ENCODE measurements around the gene VPS26C. TPM values are rescaled to one million over a fixed set of nuclear protein-coding genes. Genes with fewer than 3 reads are reported as not detected.
A peak's percentile ranks its signal among the peaks of the same experiment; 100 is the strongest.

Gene VPS26C
- total and polyA plus RNA-seq, 4 experiments from 2014 or later = 76.0 to 105 (median 80.8) TPM

DNA sequence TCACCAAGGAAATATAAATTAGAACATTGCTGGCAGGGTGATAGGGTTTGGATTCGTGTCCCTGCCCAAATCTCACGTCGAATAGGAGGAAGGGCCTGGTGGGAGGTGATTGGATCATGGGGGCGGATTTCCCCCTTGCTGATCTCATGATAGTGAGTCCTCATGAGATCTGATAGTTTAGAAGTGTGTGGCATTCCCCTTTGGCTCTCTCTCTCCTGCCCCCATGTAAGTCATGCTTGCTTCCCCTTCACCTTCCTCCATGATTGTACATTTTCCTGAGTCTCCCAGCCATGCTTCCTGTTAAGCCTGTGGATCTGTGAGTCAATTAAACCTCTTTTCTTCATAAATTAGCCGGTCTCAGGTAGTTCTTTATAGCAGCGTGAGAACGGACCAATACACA, 60.6 kb downstream of the VPS26C start:
- no peak overlapping the region for H3K27ac ChIP-seq (ENCODE audit: low read depth, low read length)

DNA sequence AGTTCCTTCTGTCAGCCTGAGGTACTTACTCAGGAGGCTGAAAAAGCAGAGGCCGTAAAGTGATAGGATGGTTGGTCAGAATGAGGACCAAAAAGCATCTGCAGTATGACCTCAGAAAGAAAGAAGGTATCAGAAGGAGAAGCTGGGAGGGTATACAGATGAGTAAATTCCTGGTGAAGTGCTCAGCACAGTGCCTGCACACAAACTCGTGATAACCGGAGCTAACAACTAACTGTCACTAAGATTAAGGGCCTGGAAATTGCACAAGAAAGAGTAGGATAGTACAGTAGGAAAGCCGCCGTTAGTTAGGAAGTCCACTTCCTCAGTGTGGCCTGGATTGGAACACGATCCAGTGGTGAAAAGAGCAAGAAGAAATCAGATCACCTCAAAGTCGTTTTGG, 62.6 kb downstream of the VPS26C start:
- H3K9me3 ChIP-seq (ENCODE audit: control insufficient read depth in 1 of 2, low read length in 2 of 2) = no peaks in the 10 kb centered on the region
- intact Hi-C loops (cut with micrococcal nuclease) = no loop called here
- H3K4me1 Mint-ChIP-seq = peaks cover 2 to 11% (median 10%) of the 10 kb centered on the region in 4 donors
- H3K27me3 ChIP-seq (ENCODE audit: insufficient read depth, low read length) = no peaks in the 10 kb centered on the region
- H3K27me3 Mint-ChIP-seq = no peaks in the 10 kb centered on the region
- H3K36me3 ChIP-seq (ENCODE audit: insufficient read depth, low read length) = peaks cover 20% of the 10 kb centered on the region
- H3K4me3 ChIP-seq (ENCODE audit: low read length in 2 of 2) = no peak overlapping the region
- H3K4me3 Mint-ChIP-seq = no peak overlapping the region
- H3K4me1 ChIP-seq (ENCODE audit: insufficient read depth, low read length) = peaks cover 6% of the 10 kb centered on the region
- H3K27ac Mint-ChIP-seq = no peak overlapping the region
- peaks cover 0 to 2% (median 0%) of the 10 kb centered on the region in 8 donors for H3K9me3 Mint-ChIP-seq
- peaks cover 39 to 40% of the 10 kb centered on the region in 2 donors for H3K36me3 Mint-ChIP-seq
- H3K27ac ChIP-seq (ENCODE audit: low read depth, low read length) = no peak overlapping the region
- ChIA-PET CTCF (ENCODE audit: partially characterized antibody) (no interaction called here), POLR2A (ENCODE audit: partially characterized antibody) (no interaction called here)
- DNase-seq = no peak

More for the DNA sequence above, 60.6 kb downstream of the VPS26C start:
- H3K27ac Mint-ChIP-seq = no peak overlapping the region
- no peak overlapping the region for H3K4me3 Mint-ChIP-seq
- Histone ChIP-seq H3K36me3 (ENCODE audit: insufficient read depth, low read length) (peaks cover 8% of the 10 kb centered on the region), H3K4me1 (ENCODE audit: insufficient read depth, low read length) (peaks cover 6% of the 10 kb centered on the region), H3K9me3 (ENCODE audit: control insufficient read depth in 1 of 2, low read length in 2 of 2) (no peaks in the 10 kb centered on the region), H3K4me3 (ENCODE audit: low read length in 2 of 2) (no peak overlapping the region), H3K27me3 (ENCODE audit: insufficient read depth, low read length) (no peaks in the 10 kb centered on the region)
- H3K36me3 Mint-ChIP-seq = peaks cover 23 to 26% of the 10 kb centered on the region in 2 donors
- ChIA-PET CTCF (ENCODE audit: partially characterized antibody) (no interaction called here), POLR2A (ENCODE audit: partially characterized antibody) (no interaction called here)
- intact Hi-C loops (cut with micrococcal nuclease) = no loop called here
- H3K4me1 Mint-ChIP-seq = peaks cover 2 to 11% (median 10%) of the 10 kb centered on the region in 4 donors
- no peak for DNase-seq
- peaks cover 0 to 11% (median under 1%) of the 10 kb centered on the region in 8 donors for H3K9me3 Mint-ChIP-seq
- H3K27me3 Mint-ChIP-seq = no peaks in the 10 kb centered on the region

DNA sequence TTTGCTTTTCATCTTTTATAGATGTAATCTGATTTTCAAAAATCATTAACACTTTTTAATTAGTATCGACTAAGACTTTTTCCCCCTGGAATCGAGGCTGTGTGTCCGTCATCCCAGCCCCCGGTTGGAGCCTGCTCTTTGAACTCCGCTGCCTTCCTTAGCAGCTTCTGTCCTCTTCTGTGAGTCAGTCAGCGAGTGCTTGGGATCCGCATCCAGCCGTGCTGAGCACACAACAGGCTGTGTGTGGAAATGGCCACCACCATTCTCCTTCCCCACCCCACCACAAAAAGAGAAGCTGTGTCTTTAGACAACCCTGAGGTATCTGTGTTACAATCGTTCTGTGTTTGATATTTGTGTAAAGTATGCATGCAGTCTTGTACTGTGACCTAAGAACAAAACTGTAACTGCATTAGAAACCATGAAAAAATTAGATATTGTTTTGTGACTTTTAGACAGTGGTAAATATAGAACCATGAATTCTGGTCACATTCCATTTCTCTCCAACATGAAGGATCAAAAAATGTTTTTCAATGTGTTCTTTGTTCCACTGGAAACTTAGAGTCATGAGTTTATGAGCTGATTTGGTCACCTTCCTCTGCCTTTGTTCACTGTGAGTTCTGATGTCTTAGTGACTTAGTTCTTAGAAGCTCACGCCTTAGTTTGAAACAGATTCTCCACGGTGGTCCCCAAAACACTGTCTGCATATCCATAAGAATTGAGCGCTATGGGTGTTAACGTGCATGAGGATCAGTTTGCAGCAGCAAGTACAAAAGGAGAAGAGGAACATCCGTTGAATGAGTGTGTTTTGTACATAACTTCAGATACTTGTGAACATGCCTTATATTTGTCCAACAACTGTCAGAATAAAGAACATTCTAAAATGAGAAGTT, 64.7 kb downstream of the VPS26C start:
- POLR2A ChIA-PET (ENCODE audit: partially characterized antibody) = no interaction called here
- intact Hi-C loops (cut with micrococcal nuclease) = no loop called here
- no peak overlapping the region for H3K4me3 ChIP-seq (ENCODE audit: low read length in 2 of 2)
- H3K36me3 ChIP-seq (ENCODE audit: insufficient read depth, low read length) = peaks cover 26% of the 10 kb centered on the region
- H3K27me3 ChIP-seq (ENCODE audit: insufficient read depth, low read length) = no peaks in the 10 kb centered on the region
- no peaks in the 10 kb centered on the region for H3K4me1 ChIP-seq (ENCODE audit: insufficient read depth, low read length)
- peaks cover 55% of the 10 kb centered on the region in 2 donors for H3K36me3 Mint-ChIP-seq
- CTCF ChIA-PET (ENCODE audit: partially characterized antibody) = no interaction called here
- H3K27ac ChIP-seq (ENCODE audit: low read depth, low read length) = no peak overlapping the region
- peaks cover 0 to 2% (median 0%) of the 10 kb centered on the region in 8 donors for H3K9me3 Mint-ChIP-seq
- H3K4me1 Mint-ChIP-seq = peaks cover 0 to 3% (median 1%) of the 10 kb centered on the region in 4 donors
- no peak overlapping the region for H3K4me3 Mint-ChIP-seq
- no peaks in the 10 kb centered on the region for H3K9me3 ChIP-seq (ENCODE audit: control insufficient read depth in 1 of 2, low read length in 2 of 2)
- DNase-seq = no peak
- H3K27ac Mint-ChIP-seq = no peak overlapping the region
- H3K27me3 Mint-ChIP-seq = no peaks in the 10 kb centered on the region

DNA sequence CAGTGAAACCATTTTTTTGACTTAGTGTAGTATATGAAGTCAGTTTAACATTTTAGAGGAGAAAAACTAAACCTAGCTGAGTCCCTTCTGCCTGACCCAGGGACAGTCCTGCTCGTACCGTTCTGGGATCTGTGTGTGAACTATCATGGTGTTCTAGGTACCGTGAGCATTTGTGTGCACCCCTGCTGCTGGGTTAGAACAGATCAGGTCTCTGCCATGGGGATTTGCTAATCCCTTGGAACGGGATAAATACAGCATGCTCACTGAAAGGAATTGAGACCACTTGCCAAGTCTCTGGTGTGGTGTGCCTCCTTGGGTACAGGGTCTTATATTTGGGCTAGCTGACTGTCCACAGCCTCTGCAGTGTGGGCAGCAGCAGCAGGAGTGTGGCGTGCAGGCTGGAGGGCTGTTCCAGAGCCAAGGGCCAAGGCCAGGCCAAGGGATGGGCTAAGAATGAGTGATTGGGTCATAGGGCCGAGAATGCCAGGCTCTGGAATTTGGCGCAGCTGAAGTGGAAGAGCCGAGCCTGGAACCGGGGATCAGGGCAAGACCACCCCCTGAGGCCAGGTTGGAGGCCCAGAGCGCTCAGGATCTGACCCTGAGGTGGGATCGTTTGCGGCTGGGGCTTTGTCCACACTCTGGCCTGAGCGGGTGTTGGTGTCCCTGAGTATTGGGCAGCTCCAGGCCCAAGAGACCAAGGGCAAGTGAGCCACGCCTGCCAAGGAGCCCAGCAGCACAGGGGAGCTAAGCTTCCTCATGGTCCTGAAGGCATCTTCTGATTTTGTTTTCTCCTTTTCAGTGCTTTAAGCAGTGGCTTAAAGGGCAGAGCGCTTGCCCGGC, 66.3 kb downstream of the VPS26C start:
- ChIA-PET CTCF (ENCODE audit: partially characterized antibody) (interaction anchor here (1.1 kb wide), 1 partner anchor 224 kb away, joined by 3 read pairs; no protein-coding TSS in a partner anchor), POLR2A (ENCODE audit: partially characterized antibody) (no interaction called here)
- H3K4me3 Mint-ChIP-seq = no peak overlapping the region

DNA sequence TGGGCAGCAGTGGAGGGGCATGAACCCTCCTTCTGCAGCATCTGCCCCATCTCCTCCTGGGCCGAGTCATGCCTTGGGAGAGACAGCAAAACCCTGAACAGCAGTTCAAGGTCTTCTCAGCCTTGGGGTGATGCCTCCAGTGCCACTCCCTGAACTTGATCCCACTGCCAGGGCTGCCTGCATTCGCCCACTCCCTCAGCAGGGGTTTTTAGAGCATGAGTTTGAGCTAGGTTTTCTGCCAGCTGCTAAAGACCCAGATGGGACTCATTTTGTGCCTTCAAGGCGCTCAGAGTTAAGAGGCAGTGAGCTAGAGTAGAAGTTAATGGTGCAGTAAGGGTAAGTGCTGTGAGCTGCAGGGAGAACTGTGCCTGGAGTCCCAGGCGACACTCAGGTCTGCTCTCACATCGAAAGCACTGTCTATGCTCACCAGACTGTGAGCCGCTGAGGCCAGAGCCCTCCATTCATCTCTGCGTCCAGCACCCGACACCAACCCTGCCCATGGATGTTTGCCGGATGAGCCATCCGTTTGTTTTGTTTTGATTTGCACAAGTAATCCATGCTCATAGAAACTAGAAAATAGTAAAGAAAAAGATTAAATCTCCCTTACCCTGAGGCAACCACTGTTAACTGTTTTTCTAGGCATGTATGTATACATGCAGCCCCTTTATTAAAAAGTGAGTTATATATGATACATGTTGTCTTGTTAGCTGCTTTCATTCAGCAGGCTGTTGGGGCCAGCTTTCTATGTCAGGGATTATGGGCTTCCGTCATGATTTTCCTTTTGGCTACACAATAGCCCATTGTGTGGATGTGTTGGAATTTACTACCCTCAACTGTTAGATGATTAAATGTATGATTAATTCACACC, 67.8 kb downstream of the VPS26C start:
- CTCF ChIA-PET (ENCODE audit: partially characterized antibody) = no interaction called here
- H3K36me3 ChIP-seq (ENCODE audit: insufficient read depth, low read length) = peaks cover 45% of the 10 kb centered on the region
- no peaks in the 10 kb centered on the region for H3K4me1 Mint-ChIP-seq

More for the DNA sequence above, 66.3 kb downstream of the VPS26C start:
- H3K36me3 ChIP-seq (ENCODE audit: insufficient read depth, low read length) = peaks cover 33% of the 10 kb centered on the region
- H3K27me3 ChIP-seq (ENCODE audit: insufficient read depth, low read length) = no peaks in the 10 kb centered on the region
- H3K27me3 Mint-ChIP-seq = no peaks in the 10 kb centered on the region
- DNase-seq = no peak
- no peak overlapping the region for H3K27ac ChIP-seq (ENCODE audit: low read depth, low read length)
- no peaks in the 10 kb centered on the region for H3K4me1 Mint-ChIP-seq
- intact Hi-C loops (cut with micrococcal nuclease) = no loop called here
- H3K4me3 ChIP-seq (ENCODE audit: low read length in 2 of 2) = no peak overlapping the region
- no peaks in the 10 kb centered on the region for H3K9me3 ChIP-seq (ENCODE audit: control insufficient read depth in 1 of 2, low read length in 2 of 2)
- H3K36me3 Mint-ChIP-seq = peaks cover 64% of the 10 kb centered on the region in 2 donors
- H3K4me1 ChIP-seq (ENCODE audit: insufficient read depth, low read length) = no peaks in the 10 kb centered on the region
- peak overlapping the region in 2 of 7 donors; percentile 22 to 47 for H3K27ac Mint-ChIP-seq
- H3K9me3 Mint-ChIP-seq = peaks cover 0 to 2% (median 0%) of the 10 kb centered on the region in 8 donors

DNA sequence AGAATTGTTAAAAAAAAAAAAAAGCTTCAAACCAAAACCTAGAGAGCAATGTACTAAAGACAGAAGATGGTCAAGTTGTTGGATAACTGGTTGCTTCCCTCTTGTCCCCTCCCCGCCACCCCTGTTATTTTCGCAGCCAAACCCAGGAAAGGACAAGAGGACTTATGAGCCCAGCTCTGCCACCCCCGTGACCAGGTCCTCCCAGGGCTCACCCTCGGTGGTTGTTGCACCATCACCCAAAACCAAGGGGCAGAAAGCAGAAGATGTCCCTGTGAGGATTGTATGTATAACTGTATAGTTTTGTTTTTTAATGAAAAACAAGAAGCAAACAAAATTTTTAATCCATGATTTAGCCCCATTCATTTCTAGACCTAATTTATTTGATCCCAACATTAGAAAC, 69.4 kb downstream of the VPS26C start:
- no peaks in the 10 kb centered on the region for H3K27me3 Mint-ChIP-seq
- Histone ChIP-seq H3K27ac (ENCODE audit: low read depth, low read length) (no peak overlapping the region), H3K9me3 (ENCODE audit: control insufficient read depth in 1 of 2, low read length in 2 of 2) (no peaks in the 10 kb centered on the region), H3K27me3 (ENCODE audit: insufficient read depth, low read length) (no peaks in the 10 kb centered on the region), H3K36me3 (ENCODE audit: insufficient read depth, low read length) (peaks cover 43% of the 10 kb centered on the region), H3K4me3 (ENCODE audit: low read length in 2 of 2) (no peak overlapping the region), H3K4me1 (ENCODE audit: insufficient read depth, low read length) (no peaks in the 10 kb centered on the region)
- H3K9me3 Mint-ChIP-seq = no peaks in the 10 kb centered on the region
- no peak overlapping the region for H3K4me3 Mint-ChIP-seq
- no peaks in the 10 kb centered on the region for H3K4me1 Mint-ChIP-seq
- CTCF ChIA-PET (ENCODE audit: partially characterized antibody) = interaction anchor here (1.0 kb wide), 1 partner anchor 477 kb away, joined by 3 read pairs; no protein-coding TSS in a partner anchor
- intact Hi-C loops (cut with micrococcal nuclease) = no loop called here
- DNase-seq = no peak
- H3K27ac Mint-ChIP-seq = no peak overlapping the region
- POLR2A ChIA-PET (ENCODE audit: partially characterized antibody) = no interaction called here
- H3K36me3 Mint-ChIP-seq = peaks cover 71 to 78% of the 10 kb centered on the region in 2 donors

More for the DNA sequence above, 67.8 kb downstream of the VPS26C start:
- no peak overlapping the region for H3K4me3 Mint-ChIP-seq
- no peaks in the 10 kb centered on the region for H3K9me3 Mint-ChIP-seq
- no peaks in the 10 kb centered on the region for H3K9me3 ChIP-seq (ENCODE audit: control insufficient read depth in 1 of 2, low read length in 2 of 2)
- H3K36me3 Mint-ChIP-seq = peaks cover 69 to 74% of the 10 kb centered on the region in 2 donors
- DNase-seq = no peak
- no peaks in the 10 kb centered on the region for H3K4me1 ChIP-seq (ENCODE audit: insufficient read depth, low read length)
- H3K4me3 ChIP-seq (ENCODE audit: low read length in 2 of 2) = no peak overlapping the region
- no peak overlapping the region for H3K27ac ChIP-seq (ENCODE audit: low read depth, low read length)
- H3K27me3 ChIP-seq (ENCODE audit: insufficient read depth, low read length) = no peaks in the 10 kb centered on the region
- intact Hi-C loops (cut with micrococcal nuclease) = no loop called here
- no peaks in the 10 kb centered on the region for H3K27me3 Mint-ChIP-seq
- POLR2A ChIA-PET (ENCODE audit: partially characterized antibody) = no interaction called here
- H3K27ac Mint-ChIP-seq = no peak overlapping the region
